Stomach (tissue), 4 donors: ENCODE results near the gene VOPP1.

Experiments used
- POLR2A ChIP-seq, 4 donors: fragments of 450-650 bp; IDR thresholded peaks; one replicate each; pipeline ENCODE4 v1.6.1; 2016; ENCODE audit warnings: antibody characterized with exemption in 4 of 4, control low read depth in 2 of 4, mild to moderate bottlenecking in 1 of 4, moderate library complexity in 1 of 4
- TF ChIP-seq, protein P1 (sequence below), 7 experiments: fragments of 450-650 bp in 4 of 7; fragments of 200-600 bp in 3 of 7; sonication (generic) in 3 of 7; IDR thresholded peaks; one replicate each; pipeline ENCODE4 v1.5.1; 2016 to 2019; ENCODE audit warnings: antibody characterized with exemption in 7 of 7, control low read depth in 2 of 7, mild to moderate bottlenecking in 1 of 7

GRCh38 chr7:55489552-55489951, 82.8 kb downstream of the VOPP1 start:
- no peak for TF ChIP-seq POLR2A (IDR thresholded peaks at IDR 0.05)
- TF ChIP-seq, protein P1, sequence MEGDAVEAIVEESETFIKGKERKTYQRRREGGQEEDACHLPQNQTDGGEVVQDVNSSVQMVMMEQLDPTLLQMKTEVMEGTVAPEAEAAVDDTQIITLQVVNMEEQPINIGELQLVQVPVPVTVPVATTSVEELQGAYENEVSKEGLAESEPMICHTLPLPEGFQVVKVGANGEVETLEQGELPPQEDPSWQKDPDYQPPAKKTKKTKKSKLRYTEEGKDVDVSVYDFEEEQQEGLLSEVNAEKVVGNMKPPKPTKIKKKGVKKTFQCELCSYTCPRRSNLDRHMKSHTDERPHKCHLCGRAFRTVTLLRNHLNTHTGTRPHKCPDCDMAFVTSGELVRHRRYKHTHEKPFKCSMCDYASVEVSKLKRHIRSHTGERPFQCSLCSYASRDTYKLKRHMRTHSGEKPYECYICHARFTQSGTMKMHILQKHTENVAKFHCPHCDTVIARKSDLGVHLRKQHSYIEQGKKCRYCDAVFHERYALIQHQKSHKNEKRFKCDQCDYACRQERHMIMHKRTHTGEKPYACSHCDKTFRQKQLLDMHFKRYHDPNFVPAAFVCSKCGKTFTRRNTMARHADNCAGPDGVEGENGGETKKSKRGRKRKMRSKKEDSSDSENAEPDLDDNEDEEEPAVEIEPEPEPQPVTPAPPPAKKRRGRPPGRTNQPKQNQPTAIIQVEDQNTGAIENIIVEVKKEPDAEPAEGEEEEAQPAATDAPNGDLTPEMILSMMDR (IDR thresholded peaks at IDR 0.05): no peak
